ENCODE measurements around the gene LRRFIP2.
"Not testable (repeated sequence)": the region's sequence is repeated elsewhere in the genome, so short reads cannot be mapped to it uniquely, and the experiment has no call there.

The LRRFIP2 gene

DNA sequence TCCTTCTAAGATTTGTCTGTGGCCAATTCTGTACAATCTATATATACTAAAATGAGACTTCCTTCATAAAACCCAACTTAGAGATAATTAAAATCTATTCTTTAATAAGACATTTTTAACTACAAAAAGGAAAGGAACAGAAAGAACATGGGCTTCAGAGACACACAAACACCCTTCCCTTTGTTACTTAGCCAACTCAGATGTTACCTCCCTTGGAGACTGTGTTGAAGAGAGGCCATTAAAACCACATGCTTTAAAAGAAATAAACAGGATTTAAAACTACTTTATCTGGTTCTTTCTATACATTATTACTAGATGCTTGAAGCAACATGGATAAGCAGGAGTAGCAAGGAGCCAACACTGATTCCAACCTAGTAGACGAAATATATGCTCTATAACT lies 42.0 kb downstream of the LRRFIP2 start:
- no peaks in the 10 kb centered on the region for H3K27me3 ChIP-seq (ENCODE audit: insufficient read depth, low read length)
- H3K36me3 ChIP-seq (ENCODE audit: insufficient read depth, low read length): no peaks in the 10 kb centered on the region
- H3K4me3 ChIP-seq (ENCODE audit: low read length): no peak overlapping the region
- no peak overlapping the region for H2AFZ ChIP-seq (ENCODE audit: low read depth, low read length)
- no peaks in the 10 kb centered on the region for H3K9me3 ChIP-seq (ENCODE audit: low read length)
- peaks cover 6% of the 10 kb centered on the region for H3K4me1 ChIP-seq (ENCODE audit: insufficient read depth, low read length)

DNA sequence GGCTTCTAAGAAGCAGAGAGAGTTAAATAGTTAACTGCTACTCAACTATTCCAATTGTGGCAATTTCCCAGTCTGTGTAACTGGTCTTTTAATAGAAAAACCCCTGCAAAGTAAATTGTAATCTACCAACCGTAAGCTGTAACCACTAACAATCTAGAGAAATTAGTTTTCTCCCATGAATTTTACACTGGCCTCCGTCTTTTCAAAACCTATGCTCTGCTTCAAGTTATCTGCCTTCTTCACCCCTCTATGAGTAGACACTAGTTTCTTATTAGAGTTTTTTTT lies 42.6 kb downstream of the LRRFIP2 start:
- no peaks in the 10 kb centered on the region for H3K27me3 ChIP-seq (ENCODE audit: insufficient read depth, low read length)
- no peak overlapping the region for H3K4me3 ChIP-seq (ENCODE audit: low read length)
- H3K36me3 ChIP-seq (ENCODE audit: insufficient read depth, low read length): no peaks in the 10 kb centered on the region
- no peaks in the 10 kb centered on the region for H3K9me3 ChIP-seq (ENCODE audit: low read length)
- H2AFZ ChIP-seq (ENCODE audit: low read depth, low read length): no peak overlapping the region
- H3K4me1 ChIP-seq (ENCODE audit: insufficient read depth, low read length): peaks cover 6% of the 10 kb centered on the region

DNA sequence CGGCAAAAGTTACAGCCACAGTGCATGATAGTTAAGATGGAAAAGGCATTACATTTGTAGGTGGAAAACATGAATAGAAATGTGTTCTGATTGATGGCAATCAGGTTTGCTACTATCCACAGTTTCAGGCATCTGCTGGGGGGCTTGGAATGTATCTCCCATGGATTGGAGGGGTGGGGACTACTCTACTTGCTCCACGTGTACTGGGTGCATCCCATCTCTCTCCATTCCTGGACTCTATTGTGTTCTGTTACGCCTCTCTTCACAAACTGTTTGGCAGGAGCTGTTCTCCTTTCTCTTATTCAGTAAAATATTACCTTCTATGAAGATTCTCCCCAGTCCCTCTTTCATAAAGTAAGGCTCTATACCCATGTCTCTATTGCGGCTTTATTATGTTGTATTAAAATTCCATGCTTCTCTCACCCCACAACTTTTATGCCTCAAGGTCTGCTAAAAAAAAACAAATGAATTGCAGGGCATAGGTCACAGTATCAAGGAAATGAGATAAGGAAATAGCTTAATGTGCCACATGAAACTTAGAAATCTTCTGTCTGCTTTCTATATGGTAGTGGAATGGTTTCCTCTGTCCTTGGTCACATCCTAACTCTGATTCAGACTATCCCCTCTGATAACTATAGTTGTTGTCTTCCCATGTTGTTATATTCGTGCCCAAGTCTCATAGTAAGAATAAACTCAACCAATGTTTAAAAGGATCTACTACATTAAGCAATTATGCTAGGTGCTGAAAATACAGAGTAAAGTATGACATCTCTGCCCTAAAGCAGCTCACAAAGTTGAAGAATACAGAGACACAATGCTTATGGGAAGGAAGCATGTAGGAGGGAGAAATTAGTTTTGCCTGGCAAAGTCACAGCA lies 43.2 kb downstream of the LRRFIP2 start:
- Histone ChIP-seq H3K27me3 (ENCODE audit: insufficient read depth, low read length) (no peaks in the 10 kb centered on the region), H3K4me3 (ENCODE audit: low read length) (no peak overlapping the region), H3K4me1 (ENCODE audit: insufficient read depth, low read length) (peaks cover 6% of the 10 kb centered on the region), H3K9me3 (ENCODE audit: low read length) (no peaks in the 10 kb centered on the region), H3K36me3 (ENCODE audit: insufficient read depth, low read length) (no peaks in the 10 kb centered on the region), H2AFZ (ENCODE audit: low read depth, low read length) (no peak overlapping the region)

DNA sequence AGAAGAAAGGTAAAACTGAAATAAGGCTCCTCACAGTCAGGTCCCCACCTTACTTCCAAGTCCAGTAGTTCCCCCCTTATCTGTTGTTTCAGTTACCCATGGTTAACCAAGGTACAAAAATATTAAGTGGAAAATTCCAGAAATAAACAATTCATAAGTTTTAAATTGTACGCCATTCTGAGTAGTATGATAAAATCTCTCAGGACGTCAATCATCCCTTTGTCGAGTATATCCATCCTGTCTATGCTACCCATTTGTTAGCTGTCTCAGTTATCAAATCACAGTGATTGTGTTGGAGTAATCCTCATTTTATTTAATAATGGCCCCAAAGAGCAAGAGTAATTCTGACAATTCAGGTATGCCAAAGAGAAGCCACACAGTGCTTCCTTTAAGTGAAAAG lies 43.9 kb downstream of the LRRFIP2 start:
- H3K36me3 ChIP-seq (ENCODE audit: insufficient read depth, low read length): no peaks in the 10 kb centered on the region
- no peaks in the 10 kb centered on the region for H3K27me3 ChIP-seq (ENCODE audit: insufficient read depth, low read length)
- H3K4me1 ChIP-seq (ENCODE audit: insufficient read depth, low read length): peaks cover 6% of the 10 kb centered on the region
- H3K9me3 ChIP-seq (ENCODE audit: low read length): no peaks in the 10 kb centered on the region
- no peak overlapping the region for H2AFZ ChIP-seq (ENCODE audit: low read depth, low read length)
- no peak overlapping the region for H3K4me3 ChIP-seq (ENCODE audit: low read length)

DNA sequence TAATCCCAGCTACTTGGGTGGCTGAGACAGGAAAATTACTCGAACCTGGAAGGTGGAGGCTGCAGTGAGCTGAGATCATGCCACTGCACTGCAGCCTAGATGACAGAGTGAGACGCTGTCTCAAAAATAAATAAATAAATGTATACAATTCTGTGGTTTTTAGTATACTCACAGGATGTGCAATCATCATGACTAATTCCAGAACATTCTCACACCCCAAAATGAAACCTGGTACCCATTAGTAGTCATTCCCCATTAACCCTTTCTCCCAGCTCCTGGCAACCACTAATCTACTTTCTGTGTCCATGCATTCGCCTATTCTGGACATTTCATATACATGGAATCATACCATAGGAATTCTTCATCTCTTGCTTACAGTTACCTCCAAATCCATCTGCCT lies 44.5 kb downstream of the LRRFIP2 start:
- no peaks in the 10 kb centered on the region for H3K9me3 ChIP-seq (ENCODE audit: low read length)
- H3K27me3 ChIP-seq (ENCODE audit: insufficient read depth, low read length): no peaks in the 10 kb centered on the region
- peaks cover 6% of the 10 kb centered on the region for H3K4me1 ChIP-seq (ENCODE audit: insufficient read depth, low read length)
- H3K4me3 ChIP-seq (ENCODE audit: low read length): no peak overlapping the region
- no peak overlapping the region for H2AFZ ChIP-seq (ENCODE audit: low read depth, low read length)
- no peaks in the 10 kb centered on the region for H3K36me3 ChIP-seq (ENCODE audit: insufficient read depth, low read length)

DNA sequence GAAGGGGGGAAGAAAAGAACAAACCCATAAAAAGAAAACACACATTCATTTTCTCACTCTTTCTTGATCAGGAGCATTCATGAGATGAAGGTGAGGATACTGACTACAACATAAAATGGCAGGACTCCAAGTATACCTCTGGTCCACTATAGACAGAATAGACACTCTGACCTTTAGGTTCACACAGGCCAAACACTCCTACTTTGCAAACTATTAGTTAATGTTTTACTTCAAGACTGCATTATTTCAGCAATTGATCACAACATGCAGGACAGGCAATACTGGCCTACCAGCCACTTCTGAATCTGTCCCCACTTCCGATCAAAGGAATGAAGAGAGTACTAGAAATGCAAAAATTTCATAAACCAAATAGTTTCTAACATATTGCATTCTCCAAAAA lies 47.0 kb downstream of the LRRFIP2 start:
- Histone ChIP-seq H3K4me3 (ENCODE audit: low read length) (no peak overlapping the region), H3K36me3 (ENCODE audit: insufficient read depth, low read length) (no peaks in the 10 kb centered on the region), H3K9me3 (ENCODE audit: low read length) (no peaks in the 10 kb centered on the region), H2AFZ (ENCODE audit: low read depth, low read length) (no peak overlapping the region), H3K4me1 (ENCODE audit: insufficient read depth, low read length) (peaks cover 6% of the 10 kb centered on the region), H3K27me3 (ENCODE audit: insufficient read depth, low read length) (no peaks in the 10 kb centered on the region)

DNA sequence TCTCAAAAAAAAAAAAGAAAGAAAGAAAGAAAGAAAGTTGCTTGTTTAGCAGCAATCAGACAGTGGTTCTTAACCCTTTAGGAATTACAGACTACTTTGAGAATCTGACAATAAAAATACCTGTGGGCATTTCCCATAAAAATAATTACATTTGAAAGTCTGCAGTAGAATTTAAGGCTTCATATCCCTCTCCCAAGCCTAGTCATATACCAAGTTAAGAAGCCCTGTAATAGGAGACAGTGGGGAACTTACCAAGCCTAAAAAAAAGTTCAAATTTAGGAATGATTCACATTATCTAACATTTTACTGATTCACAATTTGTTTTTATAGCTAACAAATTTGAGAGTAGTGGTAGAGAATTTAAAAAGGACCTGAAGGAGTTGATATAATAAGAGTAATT lies 47.5 kb downstream of the LRRFIP2 start:
- H3K36me3 ChIP-seq (ENCODE audit: insufficient read depth, low read length): no peaks in the 10 kb centered on the region
- peaks cover 5% of the 10 kb centered on the region for H3K4me1 ChIP-seq (ENCODE audit: insufficient read depth, low read length)
- H3K9me3 ChIP-seq (ENCODE audit: low read length): no peaks in the 10 kb centered on the region
- H3K27me3 ChIP-seq (ENCODE audit: insufficient read depth, low read length): no peaks in the 10 kb centered on the region
- H3K4me3 ChIP-seq (ENCODE audit: low read length): no peak overlapping the region
- no peak overlapping the region for H2AFZ ChIP-seq (ENCODE audit: low read depth, low read length)

DNA sequence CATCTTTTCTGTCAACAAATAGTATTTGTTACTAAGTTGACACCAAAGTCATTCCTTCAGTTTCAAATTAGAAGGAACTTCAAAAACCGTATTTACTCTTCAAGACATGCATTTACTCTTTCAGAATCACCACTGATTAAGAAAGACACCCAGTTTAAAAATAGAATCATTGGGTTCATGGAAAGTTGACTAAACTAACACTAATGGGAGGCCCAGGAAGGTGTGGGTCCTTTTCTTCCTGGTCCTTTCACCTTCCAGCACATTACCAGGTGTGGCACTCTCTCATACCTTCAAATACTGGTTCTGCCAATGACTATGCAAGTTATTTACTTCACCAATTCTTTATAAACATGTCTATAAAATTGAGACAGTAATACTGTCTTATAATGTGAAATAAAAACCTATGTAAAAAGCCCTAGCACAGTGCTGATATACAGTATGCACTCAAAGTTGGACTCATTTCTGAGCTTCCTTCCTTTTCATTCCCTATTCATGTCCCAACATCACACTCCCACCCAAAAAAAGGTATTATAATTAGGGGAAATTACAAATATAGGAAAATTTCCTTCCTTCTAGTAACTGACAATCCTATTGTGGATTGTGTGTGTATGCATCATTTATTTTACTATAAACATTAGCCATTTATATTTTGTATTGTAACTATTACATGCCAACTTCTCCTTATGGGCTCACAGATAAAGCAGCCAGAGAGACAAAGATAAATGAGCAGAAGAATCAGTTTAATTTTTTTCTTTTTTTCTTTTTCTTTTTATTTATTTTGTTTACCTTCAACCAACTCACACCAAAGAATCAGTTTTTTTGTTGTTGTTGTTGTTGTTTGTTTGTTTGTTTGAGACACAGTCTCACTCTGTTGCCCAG lies 48.9 kb downstream of the LRRFIP2 start:
- Histone ChIP-seq H3K4me3 (ENCODE audit: low read length) (no peak overlapping the region), H3K27me3 (ENCODE audit: insufficient read depth, low read length) (no peaks in the 10 kb centered on the region), H3K9me3 (ENCODE audit: low read length) (no peaks in the 10 kb centered on the region), H3K4me1 (ENCODE audit: insufficient read depth, low read length) (no peaks in the 10 kb centered on the region), H3K36me3 (ENCODE audit: insufficient read depth, low read length) (no peaks in the 10 kb centered on the region), H2AFZ (ENCODE audit: low read depth, low read length) (no peak overlapping the region)

DNA sequence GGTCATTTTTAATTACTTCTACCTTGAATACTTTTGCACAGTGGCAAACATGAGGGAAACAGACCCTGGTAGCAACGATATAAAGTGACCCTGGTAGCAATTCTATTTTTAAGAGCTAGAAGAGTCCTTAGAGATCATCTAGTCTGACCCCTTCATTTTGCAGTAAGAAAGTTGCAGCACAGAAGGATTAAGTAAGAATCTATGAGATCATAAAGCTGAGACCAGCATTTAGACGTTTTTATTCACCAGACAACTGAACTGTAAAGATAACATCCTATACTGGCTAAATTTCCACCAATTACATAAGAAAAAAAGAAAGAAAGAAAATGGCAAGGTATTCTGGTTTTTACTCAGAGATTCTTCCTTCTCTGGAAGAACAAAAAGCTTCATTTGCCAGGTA lies 49.9 kb downstream of the LRRFIP2 start:
- Histone ChIP-seq H3K36me3 (ENCODE audit: insufficient read depth, low read length) (no peaks in the 10 kb centered on the region), H3K27me3 (ENCODE audit: insufficient read depth, low read length) (no peaks in the 10 kb centered on the region), H2AFZ (ENCODE audit: low read depth, low read length) (no peak overlapping the region), H3K9me3 (ENCODE audit: low read length) (no peaks in the 10 kb centered on the region), H3K4me3 (ENCODE audit: low read length) (no peak overlapping the region), H3K4me1 (ENCODE audit: insufficient read depth, low read length) (no peaks in the 10 kb centered on the region)

DNA sequence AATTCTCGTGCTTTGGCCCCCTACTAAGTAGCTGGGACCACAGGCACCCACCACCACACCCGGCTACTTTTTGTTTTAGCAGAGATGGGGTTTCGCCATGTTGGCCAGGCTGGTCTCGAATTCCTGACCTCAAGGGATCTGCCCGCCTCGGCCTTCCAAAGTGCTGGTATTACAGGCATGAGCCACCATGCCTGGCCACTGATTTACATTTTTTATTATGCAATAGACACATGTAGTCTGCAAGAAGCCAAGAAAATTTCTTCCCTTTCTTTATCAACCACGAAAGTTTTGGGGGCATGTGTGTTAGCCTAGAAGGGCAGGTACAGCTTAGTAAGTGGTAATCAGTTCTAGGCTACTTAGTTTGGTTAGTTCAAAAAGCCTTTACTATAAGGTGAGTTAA lies 51.1 kb downstream of the LRRFIP2 start:
- H3K4me1 ChIP-seq (ENCODE audit: insufficient read depth, low read length): no peaks in the 10 kb centered on the region

DNA sequence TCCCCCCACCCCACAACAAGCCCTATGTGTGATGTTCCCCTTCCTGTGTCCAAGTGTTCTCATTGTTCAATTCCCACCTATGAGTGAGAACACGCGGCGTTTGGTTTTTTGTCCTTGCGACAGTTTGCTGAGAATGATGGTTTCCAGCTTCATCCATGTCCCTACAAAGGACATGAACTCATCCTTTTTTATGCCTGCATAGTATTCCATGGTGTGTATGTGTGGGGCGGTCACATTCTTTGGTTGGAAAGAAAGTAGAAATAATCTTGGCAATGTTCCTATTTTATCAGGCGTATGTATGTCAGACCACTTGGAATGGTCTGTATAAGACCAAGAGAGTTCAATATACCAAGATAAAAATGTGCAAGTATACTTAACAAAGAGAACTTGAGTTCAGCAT lies 52.3 kb downstream of the LRRFIP2 start:
- not testable (repeated sequence) for H2AFZ ChIP-seq (ENCODE audit: low read depth, low read length); H3K36me3 ChIP-seq (ENCODE audit: insufficient read depth, low read length); H3K4me1 ChIP-seq (ENCODE audit: insufficient read depth, low read length); H3K4me3 ChIP-seq (ENCODE audit: low read length); H3K9me3 ChIP-seq (ENCODE audit: low read length); H3K27me3 ChIP-seq (ENCODE audit: insufficient read depth, low read length)

More for the DNA sequence above, 51.1 kb downstream of the LRRFIP2 start:
- Histone ChIP-seq H3K27me3 (ENCODE audit: insufficient read depth, low read length) (no peaks in the 10 kb centered on the region), H3K9me3 (ENCODE audit: low read length) (no peaks in the 10 kb centered on the region), H3K4me3 (ENCODE audit: low read length) (no peak overlapping the region), H2AFZ (ENCODE audit: low read depth, low read length) (no peak overlapping the region), H3K36me3 (ENCODE audit: insufficient read depth, low read length) (no peaks in the 10 kb centered on the region)

DNA sequence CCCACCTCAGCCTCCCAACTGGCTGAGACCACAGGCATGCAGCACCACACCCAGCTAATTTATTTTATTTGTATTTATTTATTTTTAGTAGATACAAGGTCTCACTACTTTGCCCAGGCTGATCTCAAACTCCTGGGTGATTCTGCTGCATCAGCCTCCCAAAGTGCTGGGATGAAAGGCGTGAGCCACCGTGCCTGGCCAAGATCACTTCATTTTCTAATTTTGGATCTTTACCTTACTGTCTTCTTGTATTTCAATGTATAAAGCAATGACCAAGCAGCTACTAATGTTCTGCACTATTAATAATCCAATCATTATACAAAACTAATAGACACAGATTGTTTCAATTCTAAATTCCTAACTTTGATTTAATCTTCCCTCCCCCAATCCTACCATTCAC lies 56.2 kb downstream of the LRRFIP2 start:
- Histone ChIP-seq H3K4me1 (ENCODE audit: insufficient read depth, low read length) (no peaks in the 10 kb centered on the region), H2AFZ (ENCODE audit: low read depth, low read length) (no peak overlapping the region), H3K36me3 (ENCODE audit: insufficient read depth, low read length) (no peaks in the 10 kb centered on the region), H3K27me3 (ENCODE audit: insufficient read depth, low read length) (no peaks in the 10 kb centered on the region), H3K9me3 (ENCODE audit: low read length) (peaks cover 2% of the 10 kb centered on the region), H3K4me3 (ENCODE audit: low read length) (no peak overlapping the region)

DNA sequence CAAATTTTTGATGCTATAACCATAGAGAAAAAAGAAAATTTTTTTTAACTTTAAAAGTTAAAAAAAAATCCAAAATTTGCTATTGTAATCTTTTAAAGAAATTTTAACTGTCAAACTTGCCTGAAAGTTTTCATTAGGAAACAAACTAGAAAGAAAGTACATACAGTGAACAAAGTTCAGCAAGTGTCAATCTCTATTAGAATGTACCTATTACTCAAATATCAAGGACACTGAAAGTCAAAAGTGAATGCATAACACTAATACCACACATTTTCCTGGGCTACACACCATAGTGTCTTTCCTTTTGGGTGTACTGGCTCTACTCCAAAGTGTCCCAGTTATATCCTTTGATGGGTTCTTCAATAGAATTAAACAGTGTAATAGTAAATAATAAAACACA lies 56.8 kb downstream of the LRRFIP2 start:
- no peak overlapping the region for H2AFZ ChIP-seq (ENCODE audit: low read depth, low read length)
- H3K9me3 ChIP-seq (ENCODE audit: low read length): peaks cover 2% of the 10 kb centered on the region
- H3K4me3 ChIP-seq (ENCODE audit: low read length): no peak overlapping the region
- no peaks in the 10 kb centered on the region for H3K27me3 ChIP-seq (ENCODE audit: insufficient read depth, low read length)
- no peaks in the 10 kb centered on the region for H3K4me1 ChIP-seq (ENCODE audit: insufficient read depth, low read length)
- no peaks in the 10 kb centered on the region for H3K36me3 ChIP-seq (ENCODE audit: insufficient read depth, low read length)

All from neuron (in vitro differentiated cells).